Right renal cortex interstitium (tissue), 3 donors: Measurements from ENCODE around the gene AXIN1. TPM values are rescaled to one million over a fixed set of nuclear protein-coding genes. Genes with fewer than 3 reads are reported as not detected.

ENCODE experiments used
- DNase-seq, 3 donors: peaks; one replicate each; pipeline ENCODE4 v3.0.0-alpha.2; 2013; ENCODE audit warnings: low read depth in 3 of 3, low spot score in 2 of 3
- polyA plus RNA-seq, 3 donors: library from polyadenylated mRNA; unstranded; fragments of 120-200 nt; gene quantifications; one replicate each; pipeline ENCODE4 v1.2.1, GENCODE V29; 2013; ENCODE audit not compliant: insufficient read length in 3 of 3

Gene AXIN1
- polyA plus RNA-seq, 3 donors: 15.2 to 17.0 (median 15.5) TPM

GRCh38 chr16:285146-286055 lies 67.1 kb downstream of the AXIN1 start:
- no peak for DNase-seq

GRCh38 chr16:284204-285120 lies 68.1 kb downstream of the AXIN1 start:
- DNase-seq: no peak

- no peak for DNase-seq
Measured at GRCh38 chr16:283033-283805, 69.3 kb downstream of the AXIN1 start, which contains the start of gene PDIA2. TSS of gene PDIA2 (plus strand) at chr16:283164. CDS start at chr16:283170, 6 bp downstream.

GRCh38 chr16:282491-282890 lies 70.0 kb downstream of the AXIN1 start:
- no peak for DNase-seq

DNA sequence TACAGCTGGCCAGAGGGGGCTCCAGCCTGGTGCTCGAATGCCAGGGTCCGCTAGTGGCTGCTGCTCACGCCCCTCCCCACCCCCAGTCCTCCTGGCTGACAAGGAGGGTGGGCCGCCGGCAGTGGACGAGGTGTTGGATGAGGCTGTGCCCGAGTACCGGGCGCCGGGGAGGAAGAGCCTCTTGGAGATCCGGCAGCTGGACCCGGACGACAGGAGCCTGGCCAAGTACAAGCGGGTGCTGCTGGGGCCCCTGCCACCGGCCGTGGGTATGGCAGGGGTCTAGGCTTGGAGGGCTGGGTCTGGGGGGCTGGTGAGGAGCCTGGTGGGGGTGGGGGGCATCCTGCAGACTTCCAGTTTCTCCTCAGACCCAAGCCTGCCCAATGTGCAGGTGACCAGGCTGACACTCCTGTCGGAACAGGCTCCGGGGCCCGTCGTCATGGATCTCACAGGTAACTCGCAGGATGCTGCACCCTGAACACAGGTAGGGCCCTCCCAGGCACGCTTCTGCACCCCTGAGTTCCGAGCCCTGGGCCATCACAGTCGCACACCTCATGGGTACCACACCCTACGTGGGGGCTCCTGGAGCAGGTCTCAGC lies 70.8 kb downstream of the AXIN1 start:
- no peak for DNase-seq

- no peak for DNase-seq
Measured at GRCh38 chr16:280991-281659, 71.4 kb downstream of the AXIN1 start.

DNA sequence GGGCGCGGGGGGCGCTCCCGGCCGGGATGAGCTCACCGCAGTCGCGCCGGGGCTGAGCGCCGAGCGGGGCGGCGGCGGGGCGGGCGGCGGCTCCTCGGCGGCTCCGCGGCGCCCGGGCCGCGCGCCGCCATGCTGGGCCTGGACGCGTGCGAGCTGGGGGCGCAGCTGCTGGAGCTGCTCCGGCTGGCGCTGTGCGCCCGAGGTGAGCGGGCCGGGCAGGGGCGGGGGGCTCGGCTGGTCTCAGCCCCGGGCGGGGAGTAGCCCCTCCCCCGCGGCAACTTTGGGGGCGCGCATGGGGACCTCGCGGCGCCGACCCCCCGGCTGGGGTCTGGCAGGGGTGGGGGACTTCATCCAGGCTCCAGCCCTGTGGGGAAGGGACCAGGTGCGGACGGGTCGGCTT lies 72.0 kb downstream of the AXIN1 start, which contains the start of gene ARHGDIG:
Gene ARHGDIG, plus strand, starts transcription at position 40 of the 400 bp plus-strand sequence. Its CDS starts 90 bp downstream, at position 130.
- DNase-seq: no peak

DNA sequence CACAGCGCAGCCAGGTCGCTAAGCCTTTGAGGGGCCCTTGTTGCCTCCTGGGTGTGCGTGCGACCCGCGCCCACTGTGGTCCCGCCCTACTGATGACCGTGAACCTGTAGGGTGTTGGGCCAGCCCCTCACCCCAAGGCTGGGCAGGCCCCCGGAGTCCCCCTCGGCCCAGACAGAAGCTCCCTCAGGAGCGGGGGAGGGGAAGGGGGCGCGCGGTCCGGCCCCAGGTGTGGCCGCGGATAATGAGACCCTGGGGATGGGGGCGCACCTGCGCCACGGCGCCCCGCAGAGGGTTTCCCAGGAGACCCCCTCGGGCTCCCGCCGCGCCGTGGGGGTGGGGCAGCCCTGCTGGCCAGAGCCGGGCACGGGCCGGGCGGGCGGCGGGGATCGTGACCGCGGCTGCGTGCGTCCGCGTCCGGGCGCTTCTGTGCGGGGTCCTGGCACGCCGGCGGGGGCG lies 72.5 kb downstream of the AXIN1 start:
- DNase-seq: no peak

- DNase-seq: no peak
Measured at GRCh38 chr16:279531-279930, 73.0 kb downstream of the AXIN1 start.

DNA sequence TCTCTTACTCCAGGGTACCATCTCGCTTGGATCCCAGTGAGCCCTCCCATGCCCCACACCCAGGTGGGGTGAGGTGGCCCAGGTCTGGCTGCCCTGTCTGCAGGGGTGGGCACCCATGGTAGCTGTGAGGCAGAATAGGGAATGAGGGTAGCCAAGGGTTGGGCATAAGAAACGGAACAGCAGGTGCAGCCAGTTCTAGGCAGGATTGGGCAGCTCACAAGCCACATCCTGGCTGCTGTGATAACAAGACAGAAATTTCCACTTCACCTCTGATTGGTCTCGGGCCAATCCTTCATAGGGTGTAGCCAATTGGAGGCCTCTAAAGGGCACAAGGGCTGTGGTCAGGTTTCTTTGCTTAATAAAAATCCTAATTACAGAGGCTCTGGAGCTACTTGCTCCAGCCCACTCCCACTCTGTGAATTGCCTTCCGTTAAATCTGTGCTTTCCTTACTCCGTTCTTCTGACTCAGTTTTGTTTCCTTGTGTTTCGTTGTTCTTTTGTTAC lies 73.6 kb downstream of the AXIN1 start:
- no peak for DNase-seq

DNA sequence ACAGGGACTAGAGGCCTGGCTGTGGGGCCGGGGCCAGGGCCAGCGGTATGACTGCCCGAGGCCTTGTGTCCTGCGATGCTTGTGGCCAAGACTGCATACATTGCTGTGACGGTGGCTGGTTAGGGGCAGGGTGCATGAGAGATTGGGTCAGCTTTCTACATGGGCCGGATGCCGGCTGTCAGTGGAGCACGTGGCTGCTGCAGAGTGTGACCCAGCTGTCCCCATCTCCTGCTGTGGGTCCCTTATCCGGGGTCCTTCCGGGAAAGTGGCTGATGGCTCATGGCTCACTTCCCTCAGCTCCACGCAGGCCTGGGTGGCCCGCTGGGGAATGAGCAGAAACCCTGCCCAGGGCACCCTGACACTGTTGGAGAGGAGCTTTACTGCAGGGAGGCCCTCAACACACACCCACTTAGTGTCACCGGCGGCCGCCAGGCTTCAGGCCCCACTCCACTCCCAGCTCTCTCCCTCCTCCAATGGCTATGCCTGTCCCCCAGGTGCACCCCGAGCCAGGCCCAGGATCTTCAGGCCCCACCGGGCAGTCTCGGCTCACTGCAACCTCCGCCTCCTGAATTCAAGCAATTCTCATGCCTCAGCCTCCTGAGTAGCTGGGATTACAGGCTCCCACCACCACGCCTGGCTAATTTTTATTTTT lies 76.0 kb downstream of the AXIN1 start:
- DNase-seq: no peak

DNA sequence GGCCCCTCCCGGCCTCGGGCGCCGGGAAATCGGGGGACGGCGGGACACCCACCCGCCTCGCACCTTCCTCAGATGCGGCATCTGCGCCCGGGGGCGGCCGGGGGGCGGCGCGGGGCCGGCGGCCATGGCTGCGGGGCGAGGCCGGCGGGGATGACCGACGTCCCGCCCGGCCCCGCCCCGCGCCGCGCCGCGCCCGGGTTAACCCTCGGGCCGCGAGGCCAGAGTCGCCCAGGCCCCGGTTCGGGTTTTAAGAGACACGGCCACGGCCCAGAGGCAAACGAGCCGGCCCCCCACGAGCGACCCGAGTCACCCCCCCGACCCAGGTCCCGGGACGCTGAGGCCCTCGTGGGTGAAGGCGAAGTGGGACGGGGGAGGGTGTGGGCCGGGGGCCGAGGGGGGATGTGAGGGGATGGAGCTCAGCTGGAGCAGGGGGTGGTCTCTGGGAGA lies 76.7 kb downstream of the AXIN1 start, which contains the start of gene RGS11:
Gene RGS11, minus strand, starts transcription at position 159 of the 447 bp plus-strand sequence. Its CDS starts 33 bp downstream, at position 126.
- no peak for DNase-seq

- DNase-seq: no peak
Measured at GRCh38 chr16:275041-275641, 77.4 kb downstream of the AXIN1 start.

DNA sequence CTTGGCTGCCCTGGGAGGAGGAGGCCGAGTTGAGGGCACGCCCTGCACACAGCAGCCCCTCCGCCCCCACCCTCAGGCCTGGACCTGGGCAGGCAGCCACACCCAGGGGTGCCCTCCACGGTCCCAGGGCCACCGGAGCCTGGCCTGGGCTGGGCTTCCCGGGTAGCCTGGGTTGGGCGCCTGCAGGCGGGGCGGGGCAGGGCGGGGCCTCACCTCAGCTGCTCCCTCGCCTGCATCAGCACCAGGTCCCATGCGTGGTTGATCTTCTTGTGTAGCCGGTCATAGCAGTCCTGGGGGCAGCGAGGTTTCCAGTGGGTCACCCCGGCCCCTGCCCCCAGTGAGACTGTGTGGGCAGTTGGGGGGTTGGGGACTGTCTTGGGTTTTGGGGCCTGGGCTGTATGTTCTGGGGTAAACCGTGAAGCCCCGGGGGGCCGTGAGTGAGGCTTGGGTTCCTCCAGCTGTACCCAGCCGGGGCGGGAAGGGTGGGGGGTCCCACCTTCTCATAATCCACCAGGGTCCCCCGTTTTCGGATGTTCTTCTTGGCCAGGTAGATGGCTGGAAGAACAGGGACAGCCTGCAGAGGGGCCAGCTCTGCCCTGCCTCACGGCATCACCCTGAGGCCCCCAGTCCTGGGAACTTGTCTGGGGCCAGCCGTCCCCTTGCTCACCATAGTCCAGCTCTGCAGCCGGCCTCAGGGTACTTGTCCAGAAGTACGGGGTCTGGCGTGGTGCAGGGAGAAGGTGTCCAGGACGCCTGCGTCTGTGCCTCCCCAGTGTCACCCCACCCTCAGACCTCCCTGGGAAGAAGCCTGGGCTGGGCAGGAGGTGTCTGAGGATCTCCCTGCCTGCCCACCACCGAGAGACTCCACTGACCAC lies 78.7 kb downstream of the AXIN1 start:
- DNase-seq: no peak

DNA sequence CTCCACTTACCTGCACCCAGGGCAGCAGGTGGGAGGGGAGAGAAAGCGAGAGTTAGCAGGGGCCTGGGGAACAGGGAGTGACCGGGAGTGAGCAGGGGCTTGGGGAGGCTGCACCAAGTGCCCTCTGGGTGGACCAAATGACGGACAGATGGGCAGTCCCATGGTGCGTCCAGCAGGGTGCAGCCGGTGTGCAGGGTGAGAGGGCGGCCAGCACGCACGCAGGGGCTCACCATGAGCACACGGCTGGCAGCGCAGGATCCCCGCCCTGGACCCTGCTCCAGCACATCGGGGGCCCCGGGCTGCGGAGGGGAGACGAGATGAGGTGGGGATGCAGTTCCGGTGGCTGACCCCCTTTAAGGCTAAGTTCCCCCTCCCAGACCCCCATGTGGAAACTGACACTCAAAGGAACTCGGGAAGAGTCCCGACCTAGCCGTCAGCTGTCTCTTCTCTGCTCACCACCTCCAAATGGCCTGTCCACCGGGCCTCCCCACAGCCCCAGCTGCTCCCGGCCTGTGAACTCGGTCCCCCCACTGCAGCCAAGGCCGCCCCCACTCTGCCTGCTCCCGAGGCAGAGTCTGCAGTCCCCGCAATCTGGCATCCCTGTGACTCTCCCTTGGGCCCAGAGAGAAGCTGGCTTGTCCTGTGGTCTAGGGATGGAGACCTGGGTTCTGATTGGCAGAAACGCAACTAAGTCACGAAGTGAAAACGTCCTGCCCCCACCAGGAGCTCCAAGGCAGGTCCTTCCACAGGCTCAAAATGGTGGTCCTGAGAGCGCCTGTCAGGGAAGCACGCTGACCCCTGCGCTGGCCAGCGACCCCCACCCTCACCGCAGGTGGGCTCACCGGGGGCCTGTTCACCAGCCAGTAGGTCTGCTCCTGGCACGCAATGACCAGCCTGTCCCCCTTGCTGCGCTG lies 79.6 kb downstream of the AXIN1 start:
- no peak for DNase-seq
